Fibroblast of villous mesenchyme (primary cell): ENCODE data around the gene LGALS3. TPM values are rescaled to one million over a fixed set of nuclear protein-coding genes. Genes with fewer than 3 reads are reported as not detected.

ENCODE experiments used
- DNase-seq: peaks from one replicate; pipeline ENCODE4 v3.0.0-alpha.2; 2010; ENCODE audit warnings: low read depth
- H3K4me3 ChIP-seq: 2 replicates; pipeline ENCODE4 v1.5.1; 2011; ENCODE audit warnings: low read depth, mild to moderate bottlenecking, low read length
- total RNA-seq: library from RNA; depleted of rRNA; stranded (reverse); fragments of >200 nt; gene quantifications from 2 replicates; pipeline ENCODE4 v1.2.3, GENCODE V29; 2012
- TF ChIP-seq, protein P1 (sequence below): IDR thresholded peaks from 2 replicates; pipeline ENCODE4 v1.5.1; 2012; ENCODE audit warnings: low read depth, mild to moderate bottlenecking, low read length; ENCODE audit not compliant: insufficient read depth

The LGALS3 gene
- total RNA-seq, 1 donor, result 120 TPM

DNA sequence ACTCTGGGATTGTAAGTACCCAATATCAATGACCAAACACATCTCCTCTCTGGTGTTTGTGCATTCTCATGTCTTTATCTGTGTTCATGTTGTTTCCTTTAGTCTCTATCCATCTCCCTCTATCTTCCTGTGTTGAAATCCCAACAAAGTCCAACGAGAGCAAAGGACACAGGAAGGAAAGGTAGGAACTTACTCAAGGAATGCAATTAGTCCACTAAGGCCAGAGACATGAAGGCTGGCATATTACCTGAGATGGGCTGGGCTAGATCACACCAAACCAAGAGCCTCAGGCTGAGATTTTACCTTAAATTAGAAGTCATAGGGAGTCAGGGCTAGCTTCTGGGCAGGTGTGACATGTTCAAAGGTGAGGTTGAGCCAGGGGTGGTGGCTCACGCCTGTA lies 14.3 kb upstream of the LGALS3 start:
- H3K4me3 ChIP-seq, result no peak overlapping the region
- DNase-seq, result no peak
- TF ChIP-seq, protein P1, sequence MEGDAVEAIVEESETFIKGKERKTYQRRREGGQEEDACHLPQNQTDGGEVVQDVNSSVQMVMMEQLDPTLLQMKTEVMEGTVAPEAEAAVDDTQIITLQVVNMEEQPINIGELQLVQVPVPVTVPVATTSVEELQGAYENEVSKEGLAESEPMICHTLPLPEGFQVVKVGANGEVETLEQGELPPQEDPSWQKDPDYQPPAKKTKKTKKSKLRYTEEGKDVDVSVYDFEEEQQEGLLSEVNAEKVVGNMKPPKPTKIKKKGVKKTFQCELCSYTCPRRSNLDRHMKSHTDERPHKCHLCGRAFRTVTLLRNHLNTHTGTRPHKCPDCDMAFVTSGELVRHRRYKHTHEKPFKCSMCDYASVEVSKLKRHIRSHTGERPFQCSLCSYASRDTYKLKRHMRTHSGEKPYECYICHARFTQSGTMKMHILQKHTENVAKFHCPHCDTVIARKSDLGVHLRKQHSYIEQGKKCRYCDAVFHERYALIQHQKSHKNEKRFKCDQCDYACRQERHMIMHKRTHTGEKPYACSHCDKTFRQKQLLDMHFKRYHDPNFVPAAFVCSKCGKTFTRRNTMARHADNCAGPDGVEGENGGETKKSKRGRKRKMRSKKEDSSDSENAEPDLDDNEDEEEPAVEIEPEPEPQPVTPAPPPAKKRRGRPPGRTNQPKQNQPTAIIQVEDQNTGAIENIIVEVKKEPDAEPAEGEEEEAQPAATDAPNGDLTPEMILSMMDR, result no peak

DNA sequence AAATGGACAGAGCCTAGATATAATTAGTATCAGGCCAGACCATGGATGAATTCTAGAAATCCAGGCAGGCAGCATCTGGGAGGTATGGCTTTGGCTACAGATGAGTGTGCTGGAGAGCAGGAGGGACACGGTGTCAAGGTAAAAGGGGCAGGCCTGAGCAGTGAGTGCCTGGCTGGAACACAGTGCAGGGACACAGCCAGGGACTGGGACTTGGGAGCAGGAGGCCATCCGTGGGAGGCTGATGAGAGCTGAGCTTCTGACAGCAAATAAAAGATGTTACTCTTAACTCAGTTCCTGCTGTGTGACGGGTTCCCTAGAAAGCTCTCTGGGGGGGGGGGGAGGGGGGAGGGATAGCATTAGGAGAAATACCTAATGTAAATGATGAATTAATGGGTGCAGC lies 13.6 kb upstream of the LGALS3 start:
- TF ChIP-seq, protein P1, result no peak
- no peak for DNase-seq
- no peak overlapping the region for H3K4me3 ChIP-seq

DNA sequence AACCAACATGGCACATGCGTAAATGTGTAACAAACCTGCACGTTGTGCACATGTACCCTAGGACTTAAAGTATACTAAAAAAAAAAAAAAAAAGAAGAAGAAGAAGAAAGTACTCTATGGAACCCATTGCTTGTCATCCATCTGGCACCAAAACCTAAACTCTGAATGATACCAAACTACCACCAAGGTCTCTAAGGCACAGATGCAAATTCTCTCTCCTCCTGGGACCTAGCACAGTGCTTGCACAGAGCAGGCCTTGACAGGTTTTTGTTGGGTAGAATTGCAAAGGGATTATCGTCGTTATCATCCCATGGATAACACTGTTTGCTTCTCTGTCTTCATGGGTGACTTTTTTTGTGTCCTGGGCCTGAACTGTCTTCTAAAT lies 13.2 kb upstream of the LGALS3 start:
- TF ChIP-seq, protein P1, result no peak
- no peak overlapping the region for H3K4me3 ChIP-seq
- DNase-seq, result no peak

DNA sequence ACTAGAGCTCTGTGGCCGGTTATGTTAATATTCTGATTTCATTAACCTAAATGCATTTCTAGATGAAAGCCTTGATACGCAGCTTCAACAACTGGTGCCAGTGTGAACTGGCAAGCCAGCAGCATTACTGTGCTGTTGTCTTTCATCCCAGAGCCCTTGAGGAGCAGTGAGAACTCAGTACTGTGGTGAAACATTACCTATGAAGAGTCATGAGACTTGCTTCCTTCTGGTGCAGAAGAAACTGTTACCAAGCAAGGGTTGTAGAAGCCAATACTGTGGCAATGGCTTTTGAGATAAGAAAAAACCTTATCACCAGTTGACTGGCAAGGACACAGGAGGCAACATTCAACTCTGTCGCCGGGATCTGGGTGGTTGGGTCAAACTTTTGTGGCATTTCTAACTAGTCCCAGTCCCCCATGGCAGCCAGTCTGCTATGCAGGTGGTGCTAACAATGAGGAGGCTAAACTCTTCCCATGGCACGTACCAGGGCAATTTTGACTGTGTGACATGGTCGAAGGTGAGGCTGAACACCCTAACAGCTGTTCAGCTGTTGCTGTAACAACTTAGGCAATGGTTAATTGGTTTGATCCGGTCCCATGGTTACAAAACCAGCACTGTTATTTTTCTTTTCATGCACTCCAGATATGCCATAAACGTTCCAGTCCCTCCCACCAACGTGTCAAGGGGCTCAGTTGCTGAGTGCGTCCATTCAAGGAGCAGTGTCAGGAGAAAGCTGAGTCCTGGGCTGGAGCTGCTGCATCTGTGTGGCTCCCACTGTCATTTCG lies 12.6 kb upstream of the LGALS3 start:
- TF ChIP-seq, protein P1, result no peak
- no peak overlapping the region for H3K4me3 ChIP-seq
- no peak for DNase-seq

DNA sequence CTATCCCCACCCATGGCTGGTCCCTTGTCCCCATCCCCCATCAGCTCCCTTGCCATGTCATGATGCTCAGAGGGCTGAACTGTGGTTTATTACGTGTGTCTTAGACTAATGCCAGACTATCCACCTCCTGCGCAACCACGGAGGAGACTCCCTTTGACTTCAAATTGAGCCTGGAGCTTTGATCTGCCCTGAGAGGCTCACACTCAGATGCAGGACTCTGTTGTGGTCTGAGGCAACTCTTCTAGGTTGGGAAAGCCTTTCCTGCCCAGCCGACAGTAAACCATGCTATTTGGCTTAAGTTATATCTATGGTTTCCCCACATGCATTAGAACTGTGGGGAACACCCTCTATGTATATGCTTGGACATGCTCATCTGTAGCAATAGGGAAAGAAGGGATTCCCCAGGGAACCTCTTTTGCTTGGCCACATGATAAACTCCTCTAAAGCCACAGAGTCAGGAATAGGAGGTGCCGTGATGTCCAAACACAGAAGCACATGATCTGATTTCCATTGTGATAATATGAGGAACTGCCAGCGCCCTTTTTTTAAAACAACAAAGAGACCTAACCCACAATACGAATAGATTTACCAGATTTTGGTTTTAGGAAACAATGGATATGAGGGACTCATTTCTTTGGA lies 11.1 kb upstream of the LGALS3 start:
- H3K4me3 ChIP-seq, result no peak overlapping the region
- peak; percentile 91 for DNase-seq
- TF ChIP-seq, protein P1, result no peak

DNA sequence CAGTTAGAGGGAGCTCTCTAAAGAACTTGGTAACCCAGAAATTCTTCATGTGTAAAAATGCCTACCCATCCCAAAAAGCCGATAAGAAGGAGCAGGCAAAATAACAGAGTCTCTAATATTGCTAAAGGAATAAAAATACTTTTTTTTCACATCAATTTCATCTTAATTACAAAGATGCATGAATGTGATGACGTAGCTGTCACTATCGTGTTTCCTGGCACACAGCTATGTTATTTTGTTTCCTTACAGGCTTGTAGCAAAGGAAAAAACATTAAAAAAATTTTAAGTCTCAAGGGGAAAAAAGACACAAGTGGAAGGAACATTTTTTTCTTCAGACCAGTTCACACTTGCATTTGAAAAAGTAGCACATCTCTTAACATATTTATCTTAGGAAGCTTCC lies 10.3 kb upstream of the LGALS3 start:
- TF ChIP-seq, protein P1, result no peak
- H3K4me3 ChIP-seq, result no peak overlapping the region
- DNase-seq, result no peak
